Measurements from ENCODE around the gene NUTM1.

The NUTM1 gene

DNA sequence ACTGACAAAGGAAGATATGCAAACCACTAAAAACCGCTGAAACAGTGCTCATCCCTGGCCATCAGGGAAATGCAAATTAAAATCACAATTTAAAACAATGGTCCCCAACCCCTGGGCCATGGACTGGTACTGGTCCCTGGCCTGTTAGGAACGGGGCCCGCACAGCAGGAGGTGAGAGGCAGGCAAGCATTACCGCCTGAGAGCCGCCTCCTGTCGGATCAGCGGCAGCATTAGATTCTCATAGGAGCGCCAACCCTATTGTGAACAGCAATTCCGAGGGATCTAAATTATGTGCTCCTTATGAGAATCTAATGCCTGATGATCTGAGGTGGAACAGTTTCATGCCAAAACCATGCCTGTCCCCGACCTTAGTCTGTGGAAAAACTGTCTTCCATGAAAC is 19.9 kb upstream of the NUTM1 start:
- Histone ChIP-seq H3K36me3 (replicated peaks; ENCODE audit: low read depth, low read length) (no peaks in the 10 kb centered on the region), H3K9me3 (ENCODE audit: insufficient read depth, low read length) (no peaks in the 10 kb centered on the region), H3K4me1 (ENCODE audit: low read length) (no peaks in the 10 kb centered on the region), H3K9ac (ENCODE audit: low read length) (no peak overlapping the region), H3K4me2 (ENCODE audit: low read length) (no peak overlapping the region), H3K79me2 (ENCODE audit: low read length) (no peaks in the 10 kb centered on the region), H3K27me3 (ENCODE audit: low read depth, low read length) (no peaks in the 10 kb centered on the region), H3K27ac (ENCODE audit: low read length) (no peak overlapping the region), H4K20me1 (ENCODE audit: insufficient read depth, low read length) (no peaks in the 10 kb centered on the region), H2AFZ (ENCODE audit: low read depth, low read length) (no peak overlapping the region), H3K4me3 (ENCODE audit: low read length) (no peak overlapping the region)
- no peak for TF ChIP-seq EZH2phosphoT487 (IDR thresholded peaks at IDR 0.05; ENCODE audit: low read depth)
- TF ChIP-seq, protein P1, sequence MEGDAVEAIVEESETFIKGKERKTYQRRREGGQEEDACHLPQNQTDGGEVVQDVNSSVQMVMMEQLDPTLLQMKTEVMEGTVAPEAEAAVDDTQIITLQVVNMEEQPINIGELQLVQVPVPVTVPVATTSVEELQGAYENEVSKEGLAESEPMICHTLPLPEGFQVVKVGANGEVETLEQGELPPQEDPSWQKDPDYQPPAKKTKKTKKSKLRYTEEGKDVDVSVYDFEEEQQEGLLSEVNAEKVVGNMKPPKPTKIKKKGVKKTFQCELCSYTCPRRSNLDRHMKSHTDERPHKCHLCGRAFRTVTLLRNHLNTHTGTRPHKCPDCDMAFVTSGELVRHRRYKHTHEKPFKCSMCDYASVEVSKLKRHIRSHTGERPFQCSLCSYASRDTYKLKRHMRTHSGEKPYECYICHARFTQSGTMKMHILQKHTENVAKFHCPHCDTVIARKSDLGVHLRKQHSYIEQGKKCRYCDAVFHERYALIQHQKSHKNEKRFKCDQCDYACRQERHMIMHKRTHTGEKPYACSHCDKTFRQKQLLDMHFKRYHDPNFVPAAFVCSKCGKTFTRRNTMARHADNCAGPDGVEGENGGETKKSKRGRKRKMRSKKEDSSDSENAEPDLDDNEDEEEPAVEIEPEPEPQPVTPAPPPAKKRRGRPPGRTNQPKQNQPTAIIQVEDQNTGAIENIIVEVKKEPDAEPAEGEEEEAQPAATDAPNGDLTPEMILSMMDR (IDR thresholded peaks at IDR 0.05; ENCODE audit: low read depth, low read length): no peak

DNA sequence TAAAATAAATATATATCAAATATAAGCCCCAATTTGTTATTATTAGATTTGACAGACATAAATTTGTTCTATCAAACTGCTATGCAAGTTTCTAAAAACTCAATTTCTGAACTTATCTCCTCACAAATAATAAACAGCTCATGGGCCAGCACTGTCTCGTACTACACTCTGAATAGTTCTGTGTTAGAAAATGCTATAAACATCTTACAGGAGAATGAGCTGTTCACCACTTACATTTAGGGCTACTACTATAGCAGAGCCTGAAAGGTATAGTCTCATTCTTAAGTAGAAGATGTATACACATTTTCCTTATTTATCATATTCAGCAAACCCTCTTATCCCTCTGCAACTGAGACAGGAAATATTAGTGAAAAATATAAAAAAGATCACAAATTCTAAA is 18.2 kb upstream of the NUTM1 start:
- Histone ChIP-seq H2AFZ (ENCODE audit: low read depth, low read length) (no peak overlapping the region), H3K27me3 (ENCODE audit: low read depth, low read length) (no peaks in the 10 kb centered on the region), H3K27ac (ENCODE audit: low read length) (no peak overlapping the region), H3K4me1 (ENCODE audit: low read length) (no peaks in the 10 kb centered on the region), H3K36me3 (replicated peaks; ENCODE audit: low read depth, low read length) (no peaks in the 10 kb centered on the region), H3K79me2 (ENCODE audit: low read length) (no peaks in the 10 kb centered on the region), H3K4me3 (ENCODE audit: low read length) (no peak overlapping the region), H3K9ac (ENCODE audit: low read length) (no peak overlapping the region), H4K20me1 (ENCODE audit: insufficient read depth, low read length) (no peaks in the 10 kb centered on the region), H3K4me2 (ENCODE audit: low read length) (no peak overlapping the region), H3K9me3 (ENCODE audit: insufficient read depth, low read length) (no peaks in the 10 kb centered on the region)
- TF ChIP-seq, protein P1 (IDR thresholded peaks at IDR 0.05; ENCODE audit: low read depth, low read length): no peak
- TF ChIP-seq EZH2phosphoT487 (IDR thresholded peaks at IDR 0.05; ENCODE audit: low read depth): no peak

DNA sequence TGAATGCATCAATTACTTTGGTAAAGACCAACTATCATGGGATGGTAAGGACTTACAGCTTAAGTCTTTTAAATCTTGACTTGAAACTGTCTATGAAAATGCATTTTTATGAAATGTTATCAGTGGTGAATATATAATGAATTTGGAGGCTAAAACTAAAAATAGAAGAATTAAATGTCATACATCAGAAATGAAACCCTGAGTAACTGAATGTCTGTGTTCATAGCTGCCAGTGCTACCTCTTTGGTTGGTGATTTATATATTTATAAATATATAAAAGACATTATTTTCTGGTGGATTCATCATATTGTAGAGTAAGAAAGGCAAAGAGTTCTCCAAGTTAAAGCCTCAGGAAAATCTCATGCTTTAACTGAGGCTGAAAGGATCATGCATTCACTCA is 17.7 kb upstream of the NUTM1 start:
- Histone ChIP-seq H3K9ac (ENCODE audit: low read length) (no peak overlapping the region), H3K79me2 (ENCODE audit: low read length) (no peaks in the 10 kb centered on the region)

DNA sequence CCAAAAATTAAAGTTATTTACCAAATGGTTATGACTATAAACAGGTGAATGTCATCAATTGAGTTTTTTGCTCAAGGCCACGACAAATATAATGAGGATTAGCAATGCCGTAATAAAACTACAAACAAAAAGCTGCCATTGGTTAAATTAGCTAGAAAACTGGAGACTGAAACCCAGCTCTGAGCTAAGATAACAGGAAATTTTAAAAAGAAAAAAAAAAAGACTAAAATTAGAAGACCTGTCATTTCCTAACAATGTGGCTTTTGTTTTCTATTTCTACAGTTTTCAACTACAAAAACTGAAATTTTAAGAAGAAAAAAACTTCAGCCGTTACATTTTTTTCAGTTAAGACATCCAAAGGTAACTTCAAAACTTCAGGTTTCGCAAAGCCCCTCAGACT is 15.2 kb upstream of the NUTM1 start:
- TF ChIP-seq, protein P1 (IDR thresholded peaks at IDR 0.05; ENCODE audit: low read depth, low read length): no peak
- no peak for TF ChIP-seq EZH2phosphoT487 (IDR thresholded peaks at IDR 0.05; ENCODE audit: low read depth)
- Histone ChIP-seq H4K20me1 (ENCODE audit: insufficient read depth, low read length) (no peaks in the 10 kb centered on the region), H3K4me1 (ENCODE audit: low read length) (no peaks in the 10 kb centered on the region), H3K9me3 (ENCODE audit: insufficient read depth, low read length) (no peaks in the 10 kb centered on the region), H3K4me2 (ENCODE audit: low read length) (no peak overlapping the region), H3K79me2 (ENCODE audit: low read length) (no peaks in the 10 kb centered on the region), H3K36me3 (replicated peaks; ENCODE audit: low read depth, low read length) (no peaks in the 10 kb centered on the region), H3K4me3 (ENCODE audit: low read length) (no peak overlapping the region), H3K27me3 (ENCODE audit: low read depth, low read length) (no peaks in the 10 kb centered on the region), H2AFZ (ENCODE audit: low read depth, low read length) (no peak overlapping the region), H3K9ac (ENCODE audit: low read length) (no peak overlapping the region), H3K27ac (ENCODE audit: low read length) (no peak overlapping the region)

More for the DNA sequence above, 17.7 kb upstream of the NUTM1 start:
- Histone ChIP-seq H3K4me1 (ENCODE audit: low read length) (no peaks in the 10 kb centered on the region), H2AFZ (ENCODE audit: low read depth, low read length) (no peak overlapping the region), H3K4me2 (ENCODE audit: low read length) (no peak overlapping the region), H3K9me3 (ENCODE audit: insufficient read depth, low read length) (no peaks in the 10 kb centered on the region), H3K27ac (ENCODE audit: low read length) (no peak overlapping the region), H3K27me3 (ENCODE audit: low read depth, low read length) (no peaks in the 10 kb centered on the region), H3K36me3 (replicated peaks; ENCODE audit: low read depth, low read length) (no peaks in the 10 kb centered on the region), H3K4me3 (ENCODE audit: low read length) (no peak overlapping the region), H4K20me1 (ENCODE audit: insufficient read depth, low read length) (no peaks in the 10 kb centered on the region)
- TF ChIP-seq, protein P1 (IDR thresholded peaks at IDR 0.05; ENCODE audit: low read depth, low read length): no peak
- no peak for TF ChIP-seq EZH2phosphoT487 (IDR thresholded peaks at IDR 0.05; ENCODE audit: low read depth)

All from OCI-LY3 (cell line).